ENCODE results near the gene ZIC5.

Gene ZIC5

DNA sequence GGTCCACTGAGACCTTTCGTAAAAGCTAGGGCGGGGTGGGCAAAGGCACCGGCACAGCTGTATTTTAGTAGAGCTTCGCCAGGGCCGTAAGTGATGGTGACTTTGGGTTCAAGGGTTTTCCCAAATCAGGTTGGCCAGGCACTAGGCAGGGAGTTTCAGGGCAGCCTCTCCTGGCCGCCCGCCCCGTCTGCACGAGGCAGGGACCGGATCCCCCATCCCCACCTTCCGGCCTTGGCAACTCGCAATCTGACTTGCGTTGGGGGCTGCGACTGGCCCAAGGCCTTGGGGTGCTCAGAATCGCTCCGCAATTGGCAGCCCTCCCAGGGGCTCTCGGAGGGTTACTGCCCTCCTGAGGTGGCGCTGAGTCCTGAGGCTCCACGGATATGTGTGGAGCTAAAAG is 4.1 kb upstream of the ZIC5 start:
- DNase-seq, result no peak

DNA sequence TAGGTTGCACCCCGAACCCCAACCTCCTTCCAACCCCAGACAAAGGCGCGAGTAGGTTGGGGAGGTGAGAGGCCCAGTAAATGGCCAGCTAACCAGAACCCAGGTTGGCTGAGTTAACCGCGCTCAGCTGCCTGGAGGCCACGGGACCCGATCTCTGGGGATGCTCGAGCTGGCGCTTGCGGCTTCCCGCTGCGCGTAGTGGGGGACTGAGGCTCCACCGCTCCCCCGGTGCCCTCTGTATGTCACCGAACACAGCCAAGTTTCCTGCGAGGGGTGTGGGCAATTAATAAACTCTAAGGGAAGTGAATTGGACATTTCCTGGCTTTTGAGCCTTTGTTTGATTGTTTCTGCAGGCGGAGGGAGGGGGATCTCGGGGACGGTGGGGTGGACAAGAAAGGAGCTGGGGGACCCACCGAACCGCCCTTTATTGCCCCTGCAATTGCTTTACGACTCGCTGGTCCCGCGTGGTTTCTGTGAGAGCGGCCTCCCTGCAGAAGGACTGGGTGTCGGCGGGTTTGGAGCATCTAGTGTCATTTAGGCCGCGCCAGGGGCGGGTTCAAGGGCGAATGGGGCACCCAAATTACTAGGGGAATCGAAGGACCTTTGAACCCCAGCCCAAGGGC is 3.5 kb upstream of the ZIC5 start:
- no peak for DNase-seq

GRCh38 chr13:99974296-99974938 is 2.9 kb upstream of the ZIC5 start:
- DNase-seq, result no peak

- DNase-seq, result no peak
Measured at GRCh38 chr13:99973808-99974185, 2.2 kb upstream of the ZIC5 start.

- DNase-seq, result no peak
Measured at GRCh38 chr13:99973163-99973807, 1.7 kb upstream of the ZIC5 start.

DNA sequence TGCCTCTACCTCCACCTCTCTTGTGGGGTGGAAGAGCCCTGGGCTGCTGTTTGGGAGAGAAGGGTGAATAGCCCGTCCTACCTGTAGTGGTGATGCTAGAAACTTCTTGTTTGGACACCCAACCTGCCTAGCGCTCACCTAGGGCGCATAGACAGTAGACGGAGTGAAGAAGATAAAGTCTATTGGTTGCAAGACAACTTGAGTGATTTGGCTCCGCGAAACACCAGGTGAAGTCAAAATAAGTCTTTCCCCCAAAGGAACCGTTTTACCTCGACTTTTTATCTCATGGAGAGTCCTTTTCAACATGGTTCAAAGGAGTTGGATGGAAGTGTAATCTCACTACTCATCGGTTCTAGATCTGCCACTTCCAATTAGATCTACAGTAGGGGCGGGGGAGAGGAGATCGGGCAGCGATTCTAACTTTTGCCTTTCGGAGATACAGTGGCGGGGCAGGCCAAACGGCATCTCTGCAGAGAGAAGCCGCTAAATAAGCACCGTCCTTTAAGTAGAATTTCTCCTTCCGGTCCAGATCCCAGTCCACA is 694 bp upstream of the ZIC5 start:
- no peak for DNase-seq

- DNase-seq, result no peak
Measured at GRCh38 chr13:99970651-99971575, 654 bp downstream of the ZIC5 start.

DNA sequence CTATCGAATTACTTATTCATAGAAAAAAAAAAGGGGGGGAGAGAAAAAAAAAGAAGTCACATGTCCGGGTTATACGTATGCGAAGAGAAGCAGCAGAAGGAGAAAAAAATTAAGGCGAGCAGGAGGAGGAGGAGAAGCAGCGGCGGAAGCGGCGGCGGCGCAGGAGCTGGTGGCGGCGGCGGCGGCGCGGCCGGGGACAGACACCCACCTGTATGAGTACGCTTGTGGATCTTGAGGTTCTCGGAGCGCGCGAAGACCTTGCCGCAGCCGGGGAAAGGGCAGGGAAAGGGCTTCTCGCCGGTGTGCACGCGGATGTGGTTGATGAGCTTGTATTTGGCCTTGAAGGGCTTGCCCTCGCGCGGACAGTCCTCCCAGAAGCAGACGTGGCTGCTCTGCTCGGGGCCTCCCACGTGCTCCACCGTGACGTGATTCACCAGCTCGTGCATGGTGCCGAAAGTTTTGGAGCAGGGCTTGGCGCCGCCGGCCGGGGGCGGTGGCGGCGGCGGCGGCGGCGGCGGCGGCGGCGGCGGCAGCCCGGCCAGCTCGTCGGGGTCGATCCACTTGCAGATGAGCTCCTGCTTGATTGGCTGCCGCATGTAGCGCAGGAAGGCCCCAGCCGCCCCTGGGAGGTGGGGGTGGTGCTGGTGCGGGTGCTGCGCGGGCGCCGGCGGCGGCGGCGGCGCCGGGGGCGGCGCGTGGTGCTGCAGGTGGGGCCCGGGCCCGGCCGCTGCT is 1.5 kb downstream of the ZIC5 start:
- no peak for DNase-seq

DNA sequence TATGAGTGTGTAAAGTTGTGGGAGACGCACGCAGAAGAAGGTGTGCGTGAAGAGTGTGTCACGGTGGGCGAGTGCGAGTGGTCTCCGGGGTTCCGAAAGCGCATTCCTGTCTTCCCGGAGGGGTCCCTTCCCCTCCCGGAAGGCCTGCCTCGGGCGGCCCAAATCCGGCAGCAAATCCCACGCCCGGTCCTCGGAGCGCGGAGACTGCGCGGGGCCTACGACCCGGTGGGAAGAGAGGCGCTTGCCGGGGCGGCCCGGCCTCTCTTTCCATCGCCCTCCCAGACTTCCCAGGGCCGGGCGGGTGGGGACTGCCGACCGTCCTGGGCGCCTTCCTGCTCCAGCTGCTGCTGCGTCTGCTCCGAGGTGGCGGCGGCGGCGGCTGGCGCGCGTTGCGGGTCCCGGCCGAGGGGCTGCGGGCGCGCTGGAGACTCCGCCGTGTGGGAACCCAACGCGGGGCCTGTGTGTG is 2.1 kb downstream of the ZIC5 start:
- DNase-seq, result no peak

- DNase-seq, result no peak
Measured at GRCh38 chr13:99968521-99969452, 2.8 kb downstream of the ZIC5 start.

GRCh38 chr13:99967869-99968520 is 3.6 kb downstream of the ZIC5 start:
- DNase-seq, result no peak

DNA sequence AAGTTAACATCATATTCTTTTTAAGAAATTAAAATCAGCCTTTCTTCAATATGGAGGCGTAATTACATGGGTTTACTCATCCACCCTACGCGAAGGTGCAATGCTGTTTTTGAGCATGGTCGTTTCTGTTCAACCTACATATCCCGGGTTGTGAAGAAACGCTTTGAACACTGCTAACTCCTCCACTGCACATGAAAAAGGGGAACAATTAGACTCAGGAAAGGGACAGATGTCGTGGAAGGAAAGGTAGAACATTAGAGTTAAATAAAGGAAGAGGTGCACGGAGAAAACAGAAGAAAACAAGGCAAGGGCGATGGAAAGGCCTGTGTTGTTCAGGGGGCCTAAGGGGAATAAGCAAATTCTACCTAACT is 4.1 kb downstream of the ZIC5 start:
- no peak for DNase-seq

DNA sequence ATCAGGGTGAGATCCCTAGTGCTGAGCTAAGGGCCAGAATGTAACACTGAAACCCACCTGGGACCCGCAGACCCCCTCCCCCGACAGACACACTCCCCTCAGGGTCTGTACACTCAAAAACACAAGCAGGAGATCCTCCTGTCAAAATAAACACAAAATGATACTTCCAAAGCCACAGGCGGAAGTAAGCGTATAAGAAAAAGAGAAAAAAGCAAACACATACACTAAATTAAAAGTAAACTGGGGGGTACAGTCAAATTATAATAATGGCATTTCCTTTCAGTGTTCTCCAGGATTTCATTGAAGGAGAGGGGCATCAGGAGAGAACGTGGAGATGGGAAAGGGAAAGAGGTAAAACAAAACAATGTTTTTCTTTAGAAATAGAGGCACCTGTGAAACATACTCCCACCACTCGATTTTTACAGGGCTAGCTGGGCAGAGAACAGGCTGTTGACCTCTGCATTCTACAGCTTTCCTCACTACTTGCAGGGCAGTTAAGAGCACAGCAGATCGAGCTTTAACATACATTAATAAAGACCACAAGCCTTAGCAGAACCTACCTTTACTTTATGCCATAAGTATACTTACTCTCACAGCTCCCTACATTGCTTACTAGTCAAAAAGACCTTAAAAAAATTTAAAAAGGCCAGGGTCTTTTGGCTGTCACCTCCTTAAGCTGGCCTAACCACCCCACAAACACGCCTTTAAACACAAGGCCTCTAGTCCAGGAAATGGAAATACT is 5.3 kb downstream of the ZIC5 start:
- no peak for DNase-seq

DNA sequence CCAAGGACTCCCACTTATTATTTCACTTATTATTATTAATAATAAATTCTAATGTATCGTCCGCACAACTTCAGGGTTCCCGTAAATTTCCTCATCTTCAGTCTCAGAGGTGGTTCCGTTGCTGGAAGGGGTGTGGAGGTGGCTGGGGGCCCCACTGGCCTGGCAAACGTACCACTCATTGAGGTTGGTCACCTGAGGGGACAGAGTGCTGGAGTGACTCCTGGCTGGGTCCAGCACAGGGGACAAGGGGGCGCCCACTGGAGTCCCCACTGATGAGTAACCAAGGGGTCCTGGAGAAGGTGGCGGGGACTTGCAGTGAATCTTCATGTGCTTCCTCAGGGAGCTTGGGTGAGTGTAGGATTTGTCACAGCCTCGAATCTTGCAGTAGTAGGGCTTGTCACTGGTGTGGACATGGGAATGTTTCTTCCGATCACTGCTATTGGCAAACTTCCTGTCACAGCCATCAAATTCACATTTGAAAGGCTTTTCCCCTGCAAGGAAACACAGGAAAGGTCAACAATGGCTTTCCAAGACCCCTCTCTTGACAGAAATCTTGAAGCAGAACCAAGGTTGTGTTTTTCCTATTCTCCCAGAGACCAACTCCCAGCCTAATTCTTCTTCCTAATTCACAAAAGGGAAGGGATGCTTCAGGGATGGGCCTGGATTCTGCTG is 6.1 kb downstream of the ZIC5 start:
- DNase-seq, result no peak

GRCh38 chr13:99963816-99964339 is 7.7 kb downstream of the ZIC5 start:
- DNase-seq, result no peak

GRCh38 chr13:99962242-99962641 is 9.3 kb downstream of the ZIC5 start:
- DNase-seq, result no peak

DNA sequence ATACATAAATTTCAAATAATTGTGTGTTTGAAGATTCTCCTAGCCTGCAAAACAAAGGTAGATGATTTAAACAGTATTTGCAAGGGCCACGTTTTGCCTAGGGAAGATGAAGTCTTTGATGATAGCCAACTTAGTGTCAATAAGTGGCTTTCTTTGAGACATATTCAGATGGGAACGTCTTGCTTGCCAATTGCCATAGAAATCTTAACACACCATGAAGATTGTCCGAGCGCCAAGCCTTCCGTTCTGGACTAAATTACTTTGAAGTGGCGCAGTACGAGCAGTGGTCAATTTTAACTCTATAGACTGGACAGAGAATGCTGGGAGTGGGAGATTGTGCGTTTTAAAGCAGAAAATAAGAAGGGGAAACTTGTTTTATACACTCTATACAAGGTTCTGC is 9.9 kb downstream of the ZIC5 start:
- no peak for DNase-seq

- DNase-seq, result no peak
Measured at GRCh38 chr13:99960663-99961311, 10.8 kb downstream of the ZIC5 start.

Measured in activated naive CD4-positive, alpha-beta T cell (primary cell).